GM19463 (cell line): Measurements from ENCODE around the gene SPTBN2.
"Not testable (repeated sequence)": the region's sequence is repeated elsewhere in the genome, so short reads cannot be mapped to it uniquely, and the experiment has no call there.

Experiments
- ATAC-seq: cut with Tn5 transposase; IDR thresholded peaks from one replicate; pipeline ENCODE4 v1.9.1; 2021; ENCODE audit warnings: mild to moderate bottlenecking, moderate library complexity; ENCODE audit not compliant: unreplicated experiment

Gene SPTBN2

DNA sequence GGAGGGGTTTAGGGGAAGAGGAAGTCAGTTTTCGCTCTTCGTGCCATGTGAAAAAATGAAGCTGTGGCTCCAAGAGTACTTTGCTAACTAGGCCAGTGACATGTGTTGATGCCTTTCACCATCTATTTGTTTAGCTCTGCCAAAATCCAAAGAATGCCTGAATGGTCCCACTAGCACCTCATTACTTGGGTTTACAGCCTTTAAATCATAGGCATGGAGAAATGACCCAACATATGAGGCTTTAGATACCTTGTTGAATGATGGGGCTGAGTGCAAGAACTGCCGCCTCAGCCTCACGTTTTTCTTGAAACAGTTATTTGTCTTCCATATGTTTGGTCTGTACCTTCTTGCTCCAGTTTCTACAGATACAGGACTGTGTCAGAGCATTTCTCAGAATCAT is 82.2 kb downstream of the SPTBN2 start:
- ATAC-seq: no peak

DNA sequence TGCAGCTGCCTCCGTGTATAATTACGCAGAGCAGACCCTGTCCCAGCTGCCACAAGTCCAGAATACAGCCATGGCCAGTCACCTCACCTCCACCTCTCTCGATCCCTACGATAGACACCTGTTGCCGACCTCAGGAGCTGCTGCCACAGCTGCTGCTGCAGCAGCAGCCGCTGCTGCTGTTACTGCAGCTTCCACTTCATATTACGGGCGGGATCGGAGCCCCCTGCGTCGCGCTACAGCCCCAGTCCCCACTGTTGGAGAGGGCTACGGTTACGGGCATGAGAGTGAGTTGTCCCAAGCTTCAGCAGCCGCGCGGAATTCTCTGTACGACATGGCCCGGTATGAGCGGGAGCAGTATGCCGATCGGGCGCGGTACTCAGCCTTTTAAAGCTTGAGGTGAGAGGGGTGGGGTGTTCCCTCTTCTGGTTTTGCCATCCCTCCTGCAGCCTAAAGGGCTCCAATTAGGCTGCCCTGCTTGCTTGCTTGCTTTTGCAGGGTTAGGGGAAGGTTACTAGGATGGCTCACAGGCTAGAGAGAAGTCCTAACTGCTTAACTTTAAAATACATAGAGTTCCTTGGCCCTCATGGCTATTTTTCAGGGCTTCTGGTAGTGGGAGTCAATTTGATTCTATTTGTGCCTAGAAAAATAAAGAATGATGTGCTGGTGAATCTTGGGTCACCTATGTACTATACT is 85.1 kb downstream of the SPTBN2 start:
- ATAC-seq: no peak

DNA sequence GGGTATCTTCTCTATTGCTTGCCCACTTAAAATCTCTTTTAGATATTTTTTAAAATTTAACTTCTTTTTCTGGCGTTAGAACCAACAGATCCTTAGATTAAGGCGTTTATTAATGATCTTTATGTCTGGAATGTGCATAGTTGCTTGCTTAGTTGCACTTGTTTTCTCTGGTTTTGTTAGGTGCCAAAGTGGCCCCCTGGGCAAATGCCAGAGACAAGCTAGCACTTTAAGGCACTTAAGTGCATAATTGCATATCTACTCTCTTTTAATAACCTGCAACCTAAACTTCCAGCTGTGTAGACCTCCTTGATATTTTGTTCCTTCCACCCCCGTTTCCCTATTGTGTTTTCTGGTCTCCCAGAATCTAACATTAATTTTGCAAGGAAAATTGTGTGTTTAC is 87.2 kb downstream of the SPTBN2 start:
- ATAC-seq: no peak

DNA sequence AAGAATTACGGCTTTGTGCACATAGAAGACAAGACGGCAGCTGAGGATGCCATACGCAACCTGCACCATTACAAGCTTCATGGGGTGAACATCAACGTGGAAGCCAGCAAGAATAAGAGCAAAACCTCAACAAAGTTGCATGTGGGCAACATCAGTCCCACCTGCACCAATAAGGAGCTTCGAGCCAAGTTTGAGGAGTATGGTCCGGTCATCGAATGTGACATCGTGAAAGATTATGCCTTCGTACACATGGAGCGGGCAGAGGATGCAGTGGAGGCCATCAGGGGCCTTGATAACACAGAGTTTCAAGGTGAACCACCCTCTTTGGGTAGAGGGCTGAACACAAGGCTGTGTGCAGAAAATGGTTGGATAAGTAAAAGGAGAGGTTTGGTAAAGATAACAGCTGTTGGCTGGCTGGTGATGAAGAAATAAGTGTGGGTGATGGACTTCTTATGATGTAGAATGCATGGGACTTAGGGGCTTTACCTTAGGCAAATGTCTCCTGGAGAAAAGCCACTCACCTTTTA is 89.1 kb downstream of the SPTBN2 start:
- ATAC-seq: not testable (repeated sequence)

DNA sequence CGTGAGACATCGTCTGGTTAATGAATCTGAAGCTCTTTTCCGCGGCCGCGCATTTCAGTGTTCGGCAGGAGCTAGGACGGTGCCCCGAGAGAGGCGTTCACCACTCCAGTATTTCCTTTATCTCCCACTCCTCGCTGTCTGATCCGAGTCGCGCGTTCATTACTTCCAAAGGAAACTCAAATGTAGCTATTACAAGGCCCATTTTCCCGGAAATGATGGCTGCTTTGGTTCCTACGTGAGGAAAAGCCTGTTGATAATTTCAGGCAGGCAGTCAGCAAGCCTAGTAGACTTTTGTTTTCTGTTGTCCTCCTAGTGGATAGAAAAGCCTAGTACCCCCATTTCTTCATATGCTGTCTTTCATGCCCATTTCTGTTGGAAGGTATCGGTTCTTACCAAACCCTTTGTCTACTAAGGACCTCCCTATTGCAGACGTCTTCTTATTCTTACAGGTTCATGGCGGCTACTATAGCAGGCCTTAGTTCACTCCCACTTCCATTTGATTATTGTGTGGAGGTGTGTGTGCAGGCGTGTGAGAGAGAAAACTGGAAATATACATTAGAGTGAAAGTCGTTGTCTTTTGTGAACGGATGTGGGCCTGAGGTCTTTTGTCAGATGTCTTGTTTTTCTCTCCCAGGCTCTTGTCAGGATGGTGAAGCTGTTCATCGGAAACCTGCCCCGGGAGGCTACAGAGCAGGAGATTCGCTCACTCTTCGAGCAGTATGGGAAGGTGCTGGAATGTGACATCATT is 89.8 kb downstream of the SPTBN2 start:
- no peak for ATAC-seq

DNA sequence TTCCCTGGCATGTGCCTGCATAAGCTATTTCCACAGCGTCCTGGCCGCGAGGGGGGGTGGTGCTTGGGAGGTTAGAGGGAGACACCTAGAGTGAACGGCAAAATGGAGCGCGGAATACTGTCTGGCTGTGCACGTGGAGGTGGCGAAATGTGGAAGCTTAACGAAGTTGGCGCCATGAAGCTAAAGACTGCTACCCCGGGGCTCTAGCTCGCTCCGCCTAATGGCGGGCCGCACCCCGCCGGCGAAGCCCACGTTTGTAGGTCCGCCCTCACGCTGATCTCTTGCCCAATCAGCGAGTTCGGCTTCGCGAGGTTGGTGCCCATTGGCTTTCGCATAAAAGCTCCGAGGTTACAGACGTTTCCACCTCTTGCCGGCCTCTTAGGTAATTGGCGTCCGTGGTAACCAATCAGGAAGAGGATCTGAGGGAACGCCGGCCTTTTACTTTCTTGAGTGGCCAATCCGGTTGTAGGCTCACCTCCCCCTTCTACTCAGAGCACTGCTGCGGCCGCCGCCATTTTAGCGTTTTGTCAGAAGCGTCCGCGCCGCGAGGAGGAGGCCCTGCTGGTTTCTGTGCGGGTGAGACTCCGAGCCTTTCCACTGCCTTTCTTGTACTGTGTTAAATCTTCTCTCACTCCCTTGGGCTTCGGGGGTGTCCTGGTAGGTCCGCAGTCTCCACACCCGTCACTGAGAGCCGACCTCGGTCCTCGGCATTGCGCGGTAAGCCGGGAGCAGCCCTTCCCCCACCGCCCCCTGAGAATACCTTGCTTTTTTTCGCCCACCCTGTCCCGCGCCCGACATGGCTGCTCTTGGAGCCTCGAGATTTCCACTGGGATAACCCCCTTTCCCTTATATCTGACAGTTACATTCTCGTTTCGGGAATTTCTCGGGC is 90.6 kb downstream of the SPTBN2 start, which contains the start of gene RBM4:
Gene RBM4, plus strand, starts transcription at position 527 of the 889 bp plus-strand sequence. CDS start 1,009 bp downstream, outside the sequence.
- peak; percentile 96 for ATAC-seq

DNA sequence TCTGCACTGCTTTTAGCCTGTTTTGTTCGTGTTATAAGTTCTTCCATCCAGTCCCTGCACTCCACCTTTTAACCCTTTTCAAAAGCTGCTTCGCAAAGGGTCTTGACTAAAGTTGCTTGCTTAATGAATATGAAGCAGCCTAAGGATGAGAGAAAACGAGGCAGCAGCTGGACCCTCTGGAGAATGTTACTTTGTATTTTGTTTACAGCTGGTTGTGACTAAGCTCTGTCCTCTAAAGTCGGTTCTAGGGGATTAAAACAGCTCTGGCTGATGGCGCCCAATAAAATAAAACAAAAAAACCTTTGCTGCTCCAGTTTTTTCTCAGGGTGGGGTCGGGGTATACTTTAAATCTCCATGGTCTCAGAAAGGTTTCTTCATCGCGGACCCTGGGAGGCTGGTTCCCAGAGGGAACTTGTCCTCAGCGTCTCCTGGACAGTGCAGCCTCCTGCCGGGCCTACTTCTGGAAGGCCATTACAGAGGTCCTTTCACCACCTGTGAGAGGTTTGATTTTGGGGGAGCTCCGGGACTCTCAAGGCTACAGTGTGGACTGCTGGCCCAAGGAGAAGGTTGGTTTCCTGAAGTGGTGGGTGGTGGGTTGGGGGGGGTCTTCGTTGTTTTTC is 91.3 kb downstream of the SPTBN2 start:
- no peak for ATAC-seq

DNA sequence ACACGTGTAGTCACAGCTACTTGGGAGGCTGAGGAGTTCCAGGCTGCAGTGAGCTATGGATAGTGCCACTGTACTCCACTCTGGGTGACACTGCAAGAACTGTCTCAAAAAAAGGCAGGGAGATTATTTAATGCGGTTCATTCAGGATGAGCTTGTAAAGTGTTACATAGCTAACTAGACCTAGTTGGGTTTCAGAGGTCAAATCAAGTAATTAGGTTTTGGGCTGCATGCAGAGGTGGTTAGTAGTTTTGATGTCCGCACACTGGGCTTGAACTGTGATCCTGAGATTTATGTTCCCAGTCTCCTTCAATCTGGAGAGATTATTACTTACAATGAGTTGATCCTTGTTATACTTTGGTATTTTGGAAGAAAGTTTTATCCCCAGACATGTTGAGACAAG is 92.6 kb downstream of the SPTBN2 start:
- ATAC-seq: no peak
